B cell (primary cell): Measurements from ENCODE around the gene KRT38. TPM values are rescaled to one million over a fixed set of nuclear protein-coding genes. Genes with fewer than 3 reads are reported as not detected.

ENCODE experiments used
- ATAC-seq: fragments of 200-7000 bp; cut with Tn5 transposase; one replicate; pipeline ENCODE4 v1.10.0; 2021; ENCODE audit warnings: low read depth, mild to moderate bottlenecking, moderate number of reproducible peaks, moderate library complexity
- CTCF ChIA-PET: fragments of 350-600 bp; sonication (Branson Sonifier 250); formaldehyde crosslinking; loops from one replicate; lab custom pipeline; 2021; ENCODE audit warnings: antibody characterized with exemption, inconsistent platforms; lab: Charles Lee
- POLR2A ChIA-PET: fragments of 350-600 bp; sonication (Branson Sonifier 250); formaldehyde crosslinking; loops from one replicate; lab custom pipeline; 2021; ENCODE audit warnings: antibody characterized with exemption; lab: Charles Lee
- DNase-seq: peaks from one replicate; pipeline ENCODE4 v3.0.0; 2013
- H2AFZ ChIP-seq: 2 replicates; pipeline ENCODE4 v1.6.1; 2012; ENCODE audit warnings: mild to moderate bottlenecking, low read depth, low read length; ENCODE audit not compliant: insufficient read depth, poor library complexity, severe bottlenecking
- H3K27ac ChIP-seq, 2 donors: 1 replicate in 1 of 2; 2 replicates in 1 of 2; pipeline ENCODE4 v1.5.1; 2012 to 2013; ENCODE audit warnings: low read length in 2 of 2, mild to moderate bottlenecking in 2 of 2, moderate library complexity in 1 of 2
- H3K27me3 ChIP-seq, 4 experiments: fragments of 200-600 bp in 1 of 4; sonication (generic) in 1 of 4; replicated peaks in 1 of 4; 1 replicate in 2 of 4; 2 replicates in 2 of 4; pipeline versions ENCODE4 v1.6.1 to v1.7.0; 2013 to 2016; ENCODE audit warnings: low read length in 3 of 4, mild to moderate bottlenecking in 2 of 4, mixed read lengths in 1 of 4, moderate library complexity in 1 of 4; ENCODE audit not compliant: insufficient read depth in 4 of 4, control insufficient read depth in 3 of 4; ENCODE audit errors: control extremely low read depth in 1 of 4
- H3K36me3 ChIP-seq, 2 experiments: replicated peaks in 1 of 2; 1 replicate in 1 of 2; 2 replicates in 1 of 2; pipeline versions ENCODE4 v1.6.1 to v1.7.1; 2013; ENCODE audit warnings: low read length in 1 of 2; ENCODE audit not compliant: insufficient read depth in 2 of 2, control insufficient read depth in 1 of 2; ENCODE audit errors: control extremely low read depth in 1 of 2, extremely low read depth in 1 of 2
- H3K4me1 ChIP-seq, 2 donors: fragments of 200-600 bp in 1 of 2; sonication (generic) in 1 of 2; 1 replicate in 1 of 2; 2 replicates in 1 of 2; pipeline versions ENCODE4 v1.5.1 to v1.6.1; 2013 to 2017; ENCODE audit warnings: low read length in 2 of 2; ENCODE audit not compliant: control insufficient read depth in 2 of 2, insufficient read depth in 2 of 2
- H3K4me2 ChIP-seq: replicated peaks from 2 replicates; pipeline ENCODE3; 2012; ENCODE audit warnings: mild to moderate bottlenecking, low read depth, low read length; ENCODE audit not compliant: poor library complexity, severe bottlenecking
- H3K4me3 ChIP-seq, 5 experiments: fragments of 200-600 bp in 1 of 5; sonication (generic) in 1 of 5; 1 replicate in 3 of 5; 2 replicates in 2 of 5; pipeline versions ENCODE4 v1.5.1 to v1.7.0; 2011 to 2016; ENCODE audit warnings: low read length in 4 of 5, mild to moderate bottlenecking in 4 of 5, low read depth in 2 of 5, control low read depth in 1 of 5, moderate library complexity in 1 of 5; ENCODE audit not compliant: insufficient read depth in 1 of 5; ENCODE audit errors: control extremely low read depth in 1 of 5, extremely low read depth in 1 of 5
- H3K79me2 ChIP-seq: fragments of 200-600 bp; sonication (generic); one replicate; pipeline ENCODE4 v1.6.0; 2016; ENCODE audit warnings: low read length; ENCODE audit not compliant: control insufficient read depth, insufficient read depth
- H3K9ac ChIP-seq: fragments of 200-600 bp; sonication (generic); 2 replicates; pipeline ENCODE4 v1.6.1; 2017; ENCODE audit warnings: mild to moderate bottlenecking, low read length, moderate library complexity
- H3K9me3 ChIP-seq, 3 donors: one replicate each; pipeline versions ENCODE4 v1.6.1 to v1.7.1; 2013; ENCODE audit warnings: low read length in 2 of 3; ENCODE audit not compliant: control insufficient read depth in 2 of 3, insufficient read depth in 1 of 3; ENCODE audit errors: control extremely low read depth in 1 of 3
- H4K20me1 ChIP-seq: 2 replicates; pipeline ENCODE4 v1.6.0; 2012; ENCODE audit warnings: mild to moderate bottlenecking, low read length; ENCODE audit not compliant: insufficient read depth, control insufficient read depth, poor library complexity, severe bottlenecking
- H3K27ac Mint-ChIP-seq: one replicate; pipeline ENCODE4 v1.8.0; 2021; ENCODE audit warnings: mixed read lengths
- H3K27me3 Mint-ChIP-seq: one replicate; pipeline ENCODE4 v1.8.0; 2021; ENCODE audit warnings: mixed read lengths
- H3K4me1 Mint-ChIP-seq: one replicate; pipeline ENCODE4 v1.8.0; 2021; ENCODE audit warnings: mixed read lengths
- H3K4me3 Mint-ChIP-seq: one replicate; pipeline ENCODE4 v1.8.0; 2021; ENCODE audit warnings: mixed read lengths
- H3K9me3 Mint-ChIP-seq: one replicate; pipeline ENCODE4 v1.8.0; 2022; ENCODE audit warnings: mixed read lengths; ENCODE audit not compliant: insufficient read depth
- CTCF ChIP-seq: fragments of 200-600 bp; IDR thresholded peaks from one replicate; pipeline ENCODE4 v1.8.0; 2022; ENCODE audit warnings: antibody characterized with exemption, mild to moderate bottlenecking
- EZH2 ChIP-seq: IDR thresholded peaks from 2 replicates; pipeline ENCODE4 v1.6.1; 2012; ENCODE audit warnings: borderline replicate concordance, low read depth, mild to moderate bottlenecking, moderate library complexity, low read length; ENCODE audit not compliant: insufficient read depth, poor library complexity, severe bottlenecking
- WGBS: methylation state at CpG from one replicate; pipeline ENCODE4 v1.1.5; 2013; ENCODE audit warnings: missing lambda C conversion rate; ENCODE audit not compliant: insufficient coverage; 5-methylcytosine and 5-hydroxymethylcytosine counted together
- intact Hi-C: fragments of 100-400 bp; cut with micrococcal nuclease; formaldehyde crosslinking; loops from one replicate; pipeline ENCODE4 v1.10.0; 2022
- polyA plus RNA-seq: library from polyadenylated mRNA; depleted of rRNA; stranded (reverse); fragments of >200 nt; gene quantifications from 2 replicates; pipeline ENCODE4 v1.2.3, GENCODE V29; 2012
- total RNA-seq, 2 donors: library from RNA; stranded (reverse); fragments of 120-200 nt in 1 of 2; gene quantifications; 1 replicate in 1 of 2; 2 replicates in 1 of 2; pipeline versions ENCODE4 v1.2.3 to v1.2.4, GENCODE V29; 2013 to 2022

KRT38 gene
- total and polyA plus RNA-seq, 2 donors (not counting 1 experiment from before 2014, with no cell fraction given), result not detected

GRCh38 chr17:41418116-41418860 lies 22.5 kb downstream of the KRT38 start:
- ChIA-PET CTCF (interaction anchor here (0.9 to 1.4 kb wide), 3 partner anchors 10 to 244 kb away, joined by 3 to 6 read pairs (median 4); no protein-coding TSS in a partner anchor), POLR2A (no interaction called here)
- Histone ChIP-seq H4K20me1 (no peaks in the 10 kb centered on the region), H3K79me2 (no peaks in the 10 kb centered on the region), H3K9me3 (no peaks in the 10 kb centered on the region), H3K36me3 (no peaks in the 10 kb centered on the region), H2AFZ (no peak overlapping the region), H3K27ac (no peak overlapping the region), H3K4me3 (no peak overlapping the region), H3K4me2 (no peak overlapping the region), H3K27me3 (peaks cover 0 to 3% (median 0%) of the 10 kb centered on the region in 4 experiments), H3K4me1 (no peaks in the 10 kb centered on the region), H3K9ac (no peak overlapping the region)
- H3K4me1 Mint-ChIP-seq, result no peaks in the 10 kb centered on the region
- ATAC-seq (no peak), DNase-seq (no peak)
- no peak overlapping the region for H3K4me3 Mint-ChIP-seq
- H3K27me3 Mint-ChIP-seq, result no peaks in the 10 kb centered on the region
- no peaks in the 10 kb centered on the region for H3K9me3 Mint-ChIP-seq
- intact Hi-C loops, result no loop called here
- WGBS, result 94% methylated on average over 3 of the region's 7 CpGs
- H3K27ac Mint-ChIP-seq, result no peak overlapping the region
- TF ChIP-seq EZH2 (no peak), CTCF (no peak)

DNA sequence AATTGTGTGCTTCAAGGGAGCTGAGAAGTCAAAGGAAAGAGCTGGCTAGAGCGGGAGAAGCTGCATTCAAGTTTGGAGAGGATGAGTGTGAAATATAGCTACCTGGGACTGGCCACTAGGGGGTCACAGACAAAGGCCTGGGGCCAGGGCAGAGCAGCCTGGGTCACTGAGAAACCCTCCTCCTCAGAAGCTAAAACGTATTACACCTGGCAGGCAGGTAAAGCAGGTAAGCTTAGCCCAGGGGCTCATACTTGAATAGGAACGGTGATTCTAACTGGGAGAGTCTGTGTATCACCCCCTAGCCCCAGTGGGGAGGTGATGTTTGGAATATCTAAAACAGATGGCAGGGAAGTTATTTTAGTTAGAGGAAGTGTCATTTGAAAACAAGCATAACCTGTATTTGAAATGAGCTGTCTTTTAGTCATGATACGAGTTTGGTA lies 23.2 kb downstream of the KRT38 start:
- H3K9me3 ChIP-seq, result no peaks in the 10 kb centered on the region
- TF ChIP-seq CTCF, result peak; percentile 47
- TF ChIP-seq EZH2, result no peak
- no peak for ATAC-seq
- no peaks in the 10 kb centered on the region for H3K79me2 ChIP-seq
- no peak overlapping the region for H3K4me3 ChIP-seq
- DNase-seq, result peak; percentile 29
- ChIA-PET CTCF (interaction anchor here (0.9 to 1.4 kb wide), 3 partner anchors 9 to 245 kb away, joined by 3 to 6 read pairs (median 4); no protein-coding TSS in a partner anchor), POLR2A (no interaction called here)
- H4K20me1 ChIP-seq, result no peaks in the 10 kb centered on the region
- H3K27me3 ChIP-seq, result peaks cover 0 to 3% (median 0%) of the 10 kb centered on the region in 4 experiments
- no peak overlapping the region for H2AFZ ChIP-seq
- no peak overlapping the region for H3K4me2 ChIP-seq
- Mint-ChIP-seq H3K27ac (no peak overlapping the region), H3K27me3 (no peaks in the 10 kb centered on the region), H3K4me1 (no peaks in the 10 kb centered on the region), H3K4me3 (no peak overlapping the region), H3K9me3 (no peaks in the 10 kb centered on the region)
- H3K4me1 ChIP-seq, result no peaks in the 10 kb centered on the region
- no peaks in the 10 kb centered on the region for H3K36me3 ChIP-seq
- intact Hi-C loops, result no loop called here
- H3K27ac ChIP-seq, result no peak overlapping the region
- no peak overlapping the region for H3K9ac ChIP-seq
- WGBS, result 72% methylated on average over 2 of the region's 4 CpGs
